Measurements from ENCODE around the gene MYBPHL.

DNA sequence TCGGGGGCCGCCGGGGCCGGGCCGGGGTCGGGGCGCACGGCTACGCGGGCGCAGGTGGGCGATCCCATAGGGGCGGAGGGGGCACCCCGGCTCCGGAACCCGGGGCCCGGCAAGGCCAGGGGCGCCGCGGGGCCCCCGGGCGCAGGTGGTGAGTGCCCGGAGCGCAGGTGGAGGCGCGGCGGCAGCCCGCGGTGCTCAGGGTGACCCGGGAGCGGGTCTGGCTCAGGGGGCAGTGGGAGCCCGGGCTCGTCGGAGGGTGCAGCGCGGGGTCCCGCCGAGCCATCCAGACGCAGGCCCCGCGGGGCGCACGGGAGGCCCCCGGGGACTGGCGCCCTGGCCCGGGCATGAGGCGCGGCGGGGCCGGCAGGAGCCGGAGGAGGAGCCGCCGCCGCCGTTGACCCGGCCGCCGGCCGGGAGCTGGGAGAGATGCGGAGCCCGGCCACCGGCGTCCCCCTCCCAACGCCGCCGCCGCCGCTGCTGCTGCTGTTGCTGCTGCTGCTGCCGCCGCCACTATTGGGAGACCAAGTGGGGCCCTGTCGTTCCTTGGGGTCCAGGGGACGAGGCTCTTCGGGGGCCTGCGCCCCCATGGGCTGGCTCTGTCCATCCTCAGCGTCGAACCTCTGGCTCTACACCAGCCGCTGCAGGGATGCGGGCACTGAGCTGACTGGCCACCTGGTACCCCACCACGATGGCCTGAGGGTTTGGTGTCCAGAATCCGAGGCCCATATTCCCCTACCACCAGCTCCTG is 57.0 kb downstream of the MYBPHL start:
- TF ChIP-seq, protein P1, sequence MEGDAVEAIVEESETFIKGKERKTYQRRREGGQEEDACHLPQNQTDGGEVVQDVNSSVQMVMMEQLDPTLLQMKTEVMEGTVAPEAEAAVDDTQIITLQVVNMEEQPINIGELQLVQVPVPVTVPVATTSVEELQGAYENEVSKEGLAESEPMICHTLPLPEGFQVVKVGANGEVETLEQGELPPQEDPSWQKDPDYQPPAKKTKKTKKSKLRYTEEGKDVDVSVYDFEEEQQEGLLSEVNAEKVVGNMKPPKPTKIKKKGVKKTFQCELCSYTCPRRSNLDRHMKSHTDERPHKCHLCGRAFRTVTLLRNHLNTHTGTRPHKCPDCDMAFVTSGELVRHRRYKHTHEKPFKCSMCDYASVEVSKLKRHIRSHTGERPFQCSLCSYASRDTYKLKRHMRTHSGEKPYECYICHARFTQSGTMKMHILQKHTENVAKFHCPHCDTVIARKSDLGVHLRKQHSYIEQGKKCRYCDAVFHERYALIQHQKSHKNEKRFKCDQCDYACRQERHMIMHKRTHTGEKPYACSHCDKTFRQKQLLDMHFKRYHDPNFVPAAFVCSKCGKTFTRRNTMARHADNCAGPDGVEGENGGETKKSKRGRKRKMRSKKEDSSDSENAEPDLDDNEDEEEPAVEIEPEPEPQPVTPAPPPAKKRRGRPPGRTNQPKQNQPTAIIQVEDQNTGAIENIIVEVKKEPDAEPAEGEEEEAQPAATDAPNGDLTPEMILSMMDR (IDR thresholded peaks at IDR 0.05; ENCODE audit: poor library complexity) = no peak
- no peak for TF ChIP-seq EZH2 (IDR thresholded peaks at IDR 0.05; ENCODE audit: borderline replicate concordance)

Measured in hepatocyte (in vitro differentiated cells).